ENCODE results near the gene TMEM132A.
A peak's percentile ranks its signal among the peaks of the same experiment; 100 is the strongest.

Gene TMEM132A, protein sequence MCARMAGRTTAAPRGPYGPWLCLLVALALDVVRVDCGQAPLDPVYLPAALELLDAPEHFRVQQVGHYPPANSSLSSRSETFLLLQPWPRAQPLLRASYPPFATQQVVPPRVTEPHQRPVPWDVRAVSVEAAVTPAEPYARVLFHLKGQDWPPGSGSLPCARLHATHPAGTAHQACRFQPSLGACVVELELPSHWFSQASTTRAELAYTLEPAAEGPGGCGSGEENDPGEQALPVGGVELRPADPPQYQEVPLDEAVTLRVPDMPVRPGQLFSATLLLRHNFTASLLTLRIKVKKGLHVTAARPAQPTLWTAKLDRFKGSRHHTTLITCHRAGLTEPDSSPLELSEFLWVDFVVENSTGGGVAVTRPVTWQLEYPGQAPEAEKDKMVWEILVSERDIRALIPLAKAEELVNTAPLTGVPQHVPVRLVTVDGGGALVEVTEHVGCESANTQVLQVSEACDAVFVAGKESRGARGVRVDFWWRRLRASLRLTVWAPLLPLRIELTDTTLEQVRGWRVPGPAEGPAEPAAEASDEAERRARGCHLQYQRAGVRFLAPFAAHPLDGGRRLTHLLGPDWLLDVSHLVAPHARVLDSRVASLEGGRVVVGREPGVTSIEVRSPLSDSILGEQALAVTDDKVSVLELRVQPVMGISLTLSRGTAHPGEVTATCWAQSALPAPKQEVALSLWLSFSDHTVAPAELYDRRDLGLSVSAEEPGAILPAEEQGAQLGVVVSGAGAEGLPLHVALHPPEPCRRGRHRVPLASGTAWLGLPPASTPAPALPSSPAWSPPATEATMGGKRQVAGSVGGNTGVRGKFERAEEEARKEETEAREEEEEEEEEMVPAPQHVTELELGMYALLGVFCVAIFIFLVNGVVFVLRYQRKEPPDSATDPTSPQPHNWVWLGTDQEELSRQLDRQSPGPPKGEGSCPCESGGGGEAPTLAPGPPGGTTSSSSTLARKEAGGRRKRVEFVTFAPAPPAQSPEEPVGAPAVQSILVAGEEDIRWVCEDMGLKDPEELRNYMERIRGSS

GRCh38 chr11:60924110-60924905, at the start of gene TMEM132A:
Gene TMEM132A (plus strand): TSS chr11:60924460. CDS start chr11:60924634, 174 bp downstream.
- H3K27ac Mint-ChIP-seq: no peak within 1 kb of the TSS
- peaks cover 29% of the 10 kb centered on the region for H3K4me1 Mint-ChIP-seq (ENCODE audit: low read depth)
- H3K27me3 Mint-ChIP-seq: peaks cover 15% of the 10 kb centered on the region
- H3K36me3 Mint-ChIP-seq (ENCODE audit: low read depth): peaks cover 42% of the 10 kb centered on the region
- H3K4me3 Mint-ChIP-seq: peak within 1 kb of the TSS; percentile 57
- H3K9me3 Mint-ChIP-seq: no peaks in the 10 kb centered on the region

DNA sequence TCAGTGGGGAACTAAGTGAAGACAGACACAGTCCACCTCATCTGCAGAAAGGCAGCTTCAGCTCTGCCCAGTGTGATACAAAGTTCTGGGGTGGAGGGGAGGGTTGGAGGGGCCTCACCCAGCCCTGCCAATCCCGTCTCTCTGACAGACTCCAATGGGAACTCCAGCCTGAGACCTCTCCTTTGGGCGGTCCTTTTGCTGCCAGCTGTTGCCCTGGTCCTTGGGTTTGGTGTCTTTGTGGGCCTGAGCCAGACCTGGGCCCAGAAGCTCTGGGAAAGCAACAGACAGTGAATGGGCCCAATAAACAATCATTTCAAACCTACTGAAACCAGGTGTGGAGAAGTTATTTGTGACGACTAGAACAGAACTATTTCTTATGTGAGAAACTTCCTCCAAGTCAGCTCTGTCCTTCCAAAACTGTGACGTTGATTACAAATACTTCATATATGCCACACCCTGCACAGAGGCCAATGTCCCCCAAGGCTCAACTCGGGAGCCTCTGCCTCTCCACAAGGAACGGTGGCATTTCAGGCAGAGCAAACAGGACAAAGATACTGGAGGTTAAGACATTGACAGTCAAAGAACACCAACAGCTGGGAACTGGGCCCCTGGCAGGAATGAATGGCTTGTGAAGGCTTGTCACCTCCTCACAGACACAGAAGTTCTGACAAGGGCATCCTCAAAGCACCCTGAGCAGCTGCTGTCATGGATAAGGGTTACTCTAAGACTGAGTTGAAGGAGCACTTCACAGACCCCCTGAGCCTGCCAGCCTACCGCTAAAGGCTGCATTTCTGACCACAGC, 48.7 kb upstream of the TMEM132A start:
- H3K36me3 Mint-ChIP-seq (ENCODE audit: low read depth): peaks cover 12% of the 10 kb centered on the region
- no peaks in the 10 kb centered on the region for H3K9me3 Mint-ChIP-seq
- H3K4me1 Mint-ChIP-seq (ENCODE audit: low read depth): peaks cover 30% of the 10 kb centered on the region
- no peak overlapping the region for H3K4me3 Mint-ChIP-seq
- H3K27ac Mint-ChIP-seq: no peak overlapping the region
- H3K27me3 Mint-ChIP-seq: no peaks in the 10 kb centered on the region

- no peak overlapping the region for H3K27ac Mint-ChIP-seq
- H3K9me3 Mint-ChIP-seq: no peaks in the 10 kb centered on the region
- no peak overlapping the region for H3K4me3 Mint-ChIP-seq
- peaks cover 26% of the 10 kb centered on the region for H3K4me1 Mint-ChIP-seq (ENCODE audit: low read depth)
- no peaks in the 10 kb centered on the region for H3K27me3 Mint-ChIP-seq
- peaks cover 17% of the 10 kb centered on the region for H3K36me3 Mint-ChIP-seq (ENCODE audit: low read depth)
These were observed 48.1 kb upstream of the TMEM132A start for GRCh38 chr11:60876168-60876485.

- H3K27ac Mint-ChIP-seq: no peak overlapping the region
These were observed 45.8 kb upstream of the TMEM132A start for GRCh38 chr11:60878245-60879101.

DNA sequence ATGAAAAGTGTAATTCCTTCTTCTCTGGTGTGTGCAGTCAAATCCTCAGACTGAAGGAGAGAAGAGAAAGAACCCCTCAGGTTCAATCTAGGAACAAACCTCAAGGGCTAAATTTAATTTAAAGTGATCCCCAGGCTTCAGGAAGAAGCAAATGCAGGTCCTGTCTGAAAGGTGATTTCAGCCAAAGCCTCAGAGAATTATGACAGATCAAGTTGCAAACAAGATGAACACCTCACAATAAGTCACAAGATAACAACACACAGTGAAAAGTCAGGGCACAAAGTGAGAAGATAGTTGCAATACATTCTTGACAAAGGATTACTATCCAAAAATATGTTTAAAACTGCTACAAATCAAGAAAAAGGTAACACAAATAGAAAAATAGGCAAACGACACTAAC, 45.2 kb upstream of the TMEM132A start:
- Mint-ChIP-seq H3K36me3 (ENCODE audit: low read depth) (peaks cover 42% of the 10 kb centered on the region), H3K27ac (no peak overlapping the region), H3K27me3 (no peaks in the 10 kb centered on the region), H3K9me3 (no peaks in the 10 kb centered on the region), H3K4me1 (ENCODE audit: low read depth) (peaks cover 2% of the 10 kb centered on the region), H3K4me3 (no peak overlapping the region)

More at GRCh38 chr11:60878245-60879101, 45.8 kb upstream of the TMEM132A start:
- peaks cover 9% of the 10 kb centered on the region for H3K4me1 Mint-ChIP-seq (ENCODE audit: low read depth)
- H3K27me3 Mint-ChIP-seq: no peaks in the 10 kb centered on the region
- peaks cover 36% of the 10 kb centered on the region for H3K36me3 Mint-ChIP-seq (ENCODE audit: low read depth)
- no peaks in the 10 kb centered on the region for H3K9me3 Mint-ChIP-seq
- H3K4me3 Mint-ChIP-seq: no peak overlapping the region

DNA sequence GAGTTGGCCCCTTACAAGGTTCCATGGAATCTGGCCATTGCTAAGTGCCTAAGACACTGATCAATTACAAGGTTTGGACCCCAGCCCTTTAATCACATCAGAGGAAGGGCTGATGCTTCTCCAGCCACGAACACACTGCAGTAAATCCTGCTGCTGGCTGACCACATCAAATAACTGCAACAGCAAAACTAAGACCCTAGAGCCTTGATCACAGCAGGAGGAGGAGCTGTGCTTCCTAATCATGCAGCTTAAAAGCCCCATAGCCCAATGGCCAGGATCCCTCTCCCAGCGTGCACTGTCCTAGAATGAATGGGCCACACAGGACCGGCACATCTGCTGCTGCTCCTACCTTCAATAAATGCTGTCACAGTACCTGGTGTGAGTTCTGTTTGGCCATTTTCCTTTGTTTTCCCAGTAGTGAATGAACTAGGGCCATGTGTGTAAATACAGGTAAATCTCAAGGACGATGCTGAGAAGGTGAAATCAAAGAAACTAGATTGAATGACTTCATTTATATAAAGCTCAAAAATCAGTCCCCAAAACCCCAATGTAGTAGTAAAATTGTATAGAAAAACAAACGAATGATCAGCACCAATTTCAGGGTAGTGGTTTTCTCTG, 44.2 kb upstream of the TMEM132A start:
- no peak overlapping the region for H3K4me3 Mint-ChIP-seq
- no peaks in the 10 kb centered on the region for H3K27me3 Mint-ChIP-seq
- peaks cover 46% of the 10 kb centered on the region for H3K36me3 Mint-ChIP-seq (ENCODE audit: low read depth)
- H3K9me3 Mint-ChIP-seq: no peaks in the 10 kb centered on the region
- H3K27ac Mint-ChIP-seq: no peak overlapping the region
- H3K4me1 Mint-ChIP-seq (ENCODE audit: low read depth): no peaks in the 10 kb centered on the region

DNA sequence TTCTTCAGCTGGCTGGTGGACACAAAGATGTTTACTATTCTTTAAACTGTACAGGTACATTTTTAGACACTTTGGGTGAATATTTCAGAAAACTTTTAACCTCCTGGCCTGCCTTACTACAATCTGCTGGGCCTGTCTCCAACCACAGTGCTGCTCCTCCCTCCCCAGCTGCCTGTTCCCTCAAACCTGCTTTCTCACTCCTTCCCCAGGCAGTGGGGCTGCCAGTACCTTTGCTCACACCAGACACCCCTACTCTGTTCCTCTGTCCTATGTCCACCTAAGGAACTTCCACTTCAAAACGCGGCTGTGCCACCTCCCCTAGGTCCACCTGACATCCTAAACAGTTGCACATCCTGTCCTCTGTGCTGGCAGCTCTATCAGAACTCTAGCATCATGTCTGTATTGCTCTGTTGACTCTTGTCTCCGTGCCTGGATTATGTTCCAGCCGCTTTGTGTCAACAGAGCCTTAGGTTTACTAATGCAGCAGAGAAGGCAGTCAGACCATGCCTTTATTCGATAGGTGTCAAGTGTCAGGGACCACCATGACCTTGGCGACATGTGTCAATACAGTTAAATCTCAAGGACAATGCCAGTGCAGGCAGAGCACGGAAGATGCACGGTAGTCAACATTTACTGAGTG, 43.5 kb upstream of the TMEM132A start:
- Mint-ChIP-seq H3K36me3 (ENCODE audit: low read depth) (peaks cover 50% of the 10 kb centered on the region), H3K27ac (no peak overlapping the region), H3K27me3 (no peaks in the 10 kb centered on the region), H3K4me1 (ENCODE audit: low read depth) (no peaks in the 10 kb centered on the region), H3K4me3 (no peak overlapping the region), H3K9me3 (no peaks in the 10 kb centered on the region)

- H3K4me1 Mint-ChIP-seq (ENCODE audit: low read depth): no peaks in the 10 kb centered on the region
- H3K9me3 Mint-ChIP-seq: no peaks in the 10 kb centered on the region
- H3K4me3 Mint-ChIP-seq: no peak overlapping the region
- H3K27me3 Mint-ChIP-seq: no peaks in the 10 kb centered on the region
- H3K36me3 Mint-ChIP-seq (ENCODE audit: low read depth): peaks cover 61% of the 10 kb centered on the region
- H3K27ac Mint-ChIP-seq: no peak overlapping the region
These were observed 36.7 kb upstream of the TMEM132A start for GRCh38 chr11:60887556-60887955.

DNA sequence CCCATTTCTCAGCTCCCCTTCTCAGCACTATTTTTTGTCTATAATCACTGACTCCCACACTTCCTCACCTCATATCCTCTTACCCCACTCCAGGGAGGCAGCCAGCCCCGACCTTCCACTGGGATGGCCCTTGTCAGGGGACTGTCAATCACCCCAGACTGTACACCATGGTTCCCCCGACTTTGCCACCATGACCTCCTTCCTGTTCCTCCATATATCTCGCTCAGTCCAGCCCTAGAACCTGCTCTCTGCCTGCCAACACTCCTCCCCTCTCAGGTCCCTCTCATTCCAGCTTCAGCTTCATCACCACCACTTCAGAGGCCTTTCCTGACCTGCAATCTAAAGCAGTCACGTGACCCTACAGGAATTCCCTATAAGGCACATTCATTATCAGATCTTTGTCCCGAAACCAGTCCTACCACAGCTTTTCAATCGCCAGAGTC, 34.4 kb upstream of the TMEM132A start:
- Mint-ChIP-seq H3K9me3 (no peaks in the 10 kb centered on the region), H3K4me3 (no peak overlapping the region), H3K27ac (no peak overlapping the region), H3K4me1 (ENCODE audit: low read depth) (no peaks in the 10 kb centered on the region), H3K27me3 (no peaks in the 10 kb centered on the region), H3K36me3 (ENCODE audit: low read depth) (peaks cover 60% of the 10 kb centered on the region)

DNA sequence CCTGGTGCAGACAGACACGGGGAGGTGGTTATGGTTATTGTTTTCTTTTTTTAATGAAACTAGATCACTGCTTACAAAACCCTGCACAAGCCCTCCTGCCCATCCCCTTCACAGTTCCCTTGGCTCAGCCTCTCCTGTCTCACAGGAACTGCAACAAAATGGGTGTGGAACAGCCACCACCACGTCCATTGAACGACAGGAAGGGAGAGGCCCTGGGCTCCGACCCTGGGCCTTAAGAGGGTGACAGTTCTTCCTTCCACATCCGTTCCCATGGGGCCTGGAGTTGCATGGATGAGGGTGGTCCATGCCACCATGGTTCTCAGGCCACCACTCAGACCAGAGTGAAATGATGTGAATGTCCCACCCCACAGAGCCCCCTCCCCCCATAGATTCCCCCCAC, 33.6 kb upstream of the TMEM132A start:
- Mint-ChIP-seq H3K4me3 (no peak overlapping the region), H3K27me3 (no peaks in the 10 kb centered on the region), H3K4me1 (ENCODE audit: low read depth) (no peaks in the 10 kb centered on the region), H3K27ac (no peak overlapping the region), H3K36me3 (ENCODE audit: low read depth) (peaks cover 61% of the 10 kb centered on the region), H3K9me3 (no peaks in the 10 kb centered on the region)

DNA sequence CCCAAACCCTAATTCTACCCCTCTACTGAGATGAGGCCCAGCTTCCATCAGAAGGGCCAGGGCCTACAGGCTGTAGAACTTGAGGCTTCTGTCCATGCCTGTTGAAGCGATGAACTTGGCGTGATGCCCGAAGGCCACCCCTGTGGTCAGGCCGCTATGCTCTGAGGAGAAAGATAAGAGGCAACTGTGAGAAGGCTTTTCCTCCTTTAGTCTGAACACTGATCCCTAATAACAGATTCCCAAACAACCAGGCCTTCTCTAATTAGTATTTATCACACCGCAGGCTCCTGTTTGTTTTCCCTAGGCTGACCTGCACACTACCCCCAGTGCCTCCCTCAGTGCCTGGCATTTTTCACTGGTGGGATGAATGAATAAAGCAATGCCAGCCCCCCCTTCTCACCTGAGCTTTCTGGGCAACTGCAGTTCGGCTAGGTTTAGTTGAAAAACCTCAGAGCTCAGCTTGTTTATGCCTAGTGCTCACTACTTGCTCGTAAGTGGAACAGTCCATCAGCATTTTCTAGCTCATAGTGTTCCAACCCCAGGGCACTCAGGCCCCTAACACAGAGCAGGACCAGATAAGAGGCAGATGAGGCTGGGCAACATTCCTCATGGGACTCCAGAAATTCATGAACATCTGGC, 33.0 kb upstream of the TMEM132A start:
- H3K27ac Mint-ChIP-seq: no peak overlapping the region
- H3K4me3 Mint-ChIP-seq: no peak overlapping the region
- H3K9me3 Mint-ChIP-seq: no peaks in the 10 kb centered on the region
- no peaks in the 10 kb centered on the region for H3K27me3 Mint-ChIP-seq
- peaks cover 64% of the 10 kb centered on the region for H3K36me3 Mint-ChIP-seq (ENCODE audit: low read depth)
- no peaks in the 10 kb centered on the region for H3K4me1 Mint-ChIP-seq (ENCODE audit: low read depth)

DNA sequence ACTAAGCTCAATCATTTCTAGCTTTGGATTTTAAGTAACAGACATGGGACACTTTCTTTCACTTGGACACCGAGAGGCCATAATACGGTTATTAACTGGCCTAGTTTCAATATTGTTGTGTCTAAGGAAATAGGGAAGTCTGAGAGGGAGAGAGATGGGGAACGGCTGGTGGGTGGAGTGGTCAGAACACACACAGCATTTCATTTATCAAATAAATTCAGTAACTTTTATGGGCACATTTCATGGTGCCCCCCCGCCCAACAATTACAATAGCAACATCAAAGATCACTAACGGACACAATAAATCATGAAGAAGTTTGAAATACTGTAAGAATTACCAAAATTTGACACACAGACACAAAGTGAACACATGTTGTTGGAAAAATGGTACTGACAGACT, 28.6 kb upstream of the TMEM132A start:
- no peak overlapping the region for H3K4me3 Mint-ChIP-seq
- H3K4me1 Mint-ChIP-seq (ENCODE audit: low read depth): no peaks in the 10 kb centered on the region
- H3K27ac Mint-ChIP-seq: no peak overlapping the region
- peaks cover 82% of the 10 kb centered on the region for H3K36me3 Mint-ChIP-seq (ENCODE audit: low read depth)
- H3K9me3 Mint-ChIP-seq: no peaks in the 10 kb centered on the region
- no peaks in the 10 kb centered on the region for H3K27me3 Mint-ChIP-seq
